Hypothalamus (tissue), 51 donors: ENCODE results near the gene LENG9.

Source experiments
- DNase-seq, 51 donors: peaks; one replicate each; lab custom pipeline; 2025; lab: John Stamatoyannopoulos, UW

LENG9 gene

DNA sequence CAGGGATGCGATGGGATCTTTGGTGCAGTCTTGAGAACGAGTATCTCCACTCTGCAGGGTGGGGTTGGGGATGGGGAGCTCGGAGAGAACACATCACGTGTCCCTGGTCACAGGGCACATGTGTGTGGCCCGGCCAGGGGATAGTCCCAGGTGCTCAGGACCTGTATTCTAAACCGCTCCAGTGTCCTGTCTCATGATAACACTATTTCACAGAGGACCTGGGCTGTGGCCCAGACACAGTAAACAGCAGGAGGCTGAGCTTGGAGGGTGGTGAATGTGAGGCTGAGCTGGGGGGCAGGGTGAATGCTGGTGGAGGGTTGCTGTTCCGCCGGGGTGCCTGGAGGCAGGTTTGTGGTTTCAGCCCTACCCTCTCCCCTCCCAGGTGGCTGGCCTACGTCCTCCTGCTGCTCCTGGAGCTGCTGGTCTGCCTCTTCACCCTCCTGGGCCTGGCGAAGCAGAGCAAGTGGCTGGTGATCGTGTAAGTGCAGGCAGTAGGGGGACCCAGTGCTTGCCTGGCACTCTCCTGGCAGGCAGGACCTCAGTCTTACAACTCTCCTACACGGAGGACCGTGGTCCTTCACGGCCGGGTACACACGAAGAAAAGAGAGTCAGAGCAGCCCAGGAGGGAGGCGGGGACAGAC is 37.2 kb downstream of the LENG9 start:
- DNase-seq, result peak in 14 of 51 donors; percentile 21 to 56 (median 34)

DNA sequence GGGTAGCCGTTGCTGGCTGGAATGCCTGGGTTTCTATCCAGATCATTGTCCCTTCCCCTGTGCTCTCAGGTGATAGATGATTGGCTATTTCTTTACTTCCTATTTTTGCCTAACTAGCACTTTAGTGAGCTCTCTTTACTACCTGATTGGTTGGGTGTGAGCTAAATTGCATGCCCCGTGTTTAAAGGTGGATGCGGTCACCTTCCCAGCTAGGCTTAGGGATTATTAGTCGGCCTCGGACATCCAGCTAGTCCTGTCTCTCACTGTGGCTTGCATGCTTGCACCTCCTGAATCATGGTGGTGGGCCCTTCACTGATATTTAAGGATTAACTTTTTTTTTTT is 38.2 kb downstream of the LENG9 start:
- no peak for DNase-seq

DNA sequence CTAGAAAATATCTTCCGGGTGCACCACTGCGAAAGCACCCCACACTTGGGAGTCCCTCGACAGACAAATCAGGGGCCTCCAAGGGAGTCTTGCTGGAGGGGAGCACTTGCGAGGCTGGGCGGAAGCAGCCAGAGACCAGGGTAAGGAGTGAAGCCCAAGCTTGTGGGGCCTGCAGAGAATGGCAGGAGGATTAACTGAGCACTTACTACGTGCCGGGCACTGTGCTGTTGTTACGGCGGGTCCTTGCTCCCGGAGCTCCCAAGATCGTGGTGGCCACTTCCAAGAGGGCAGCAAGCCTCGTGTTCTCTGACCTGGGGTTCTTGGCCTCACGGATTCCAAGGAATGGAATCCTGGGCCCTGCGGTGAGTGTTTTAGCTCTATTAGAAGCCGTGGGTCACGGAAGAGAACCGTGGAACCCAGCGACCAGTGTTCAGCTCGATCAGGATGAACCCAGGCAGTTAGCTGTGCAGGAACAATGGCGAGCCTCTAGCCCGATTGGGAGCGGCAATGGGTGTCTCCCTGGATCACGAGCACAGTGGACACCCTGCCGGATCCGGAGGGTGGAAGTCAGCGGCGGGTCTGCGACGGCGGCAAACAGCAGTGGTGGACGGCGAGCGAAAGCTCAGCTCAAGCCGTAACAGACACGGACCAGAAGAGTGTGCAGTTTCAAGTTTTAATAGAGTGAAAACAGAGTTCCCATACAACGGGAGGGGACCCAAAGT is 38.8 kb downstream of the LENG9 start:
- DNase-seq, result no peak

DNA sequence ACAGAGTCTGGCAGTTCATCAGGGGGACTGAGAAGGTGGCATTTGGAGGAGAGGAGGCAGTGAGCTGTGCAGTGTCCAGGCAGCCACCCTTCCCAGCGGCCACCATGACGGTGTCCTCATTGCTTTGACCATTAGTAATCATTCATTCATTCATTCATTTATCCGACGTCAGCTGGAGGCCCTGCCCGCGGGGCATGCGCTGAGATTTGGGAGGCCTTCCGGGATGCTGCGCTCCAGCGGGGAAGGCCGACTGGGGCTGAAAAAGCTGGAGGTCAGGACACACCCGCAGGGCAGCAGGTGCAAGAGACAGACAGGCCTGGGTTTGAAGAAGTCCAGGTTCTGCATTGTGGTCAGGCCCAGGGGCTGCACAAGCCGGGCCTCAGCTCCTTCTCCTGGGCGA is 39.4 kb downstream of the LENG9 start:
- no peak for DNase-seq

DNA sequence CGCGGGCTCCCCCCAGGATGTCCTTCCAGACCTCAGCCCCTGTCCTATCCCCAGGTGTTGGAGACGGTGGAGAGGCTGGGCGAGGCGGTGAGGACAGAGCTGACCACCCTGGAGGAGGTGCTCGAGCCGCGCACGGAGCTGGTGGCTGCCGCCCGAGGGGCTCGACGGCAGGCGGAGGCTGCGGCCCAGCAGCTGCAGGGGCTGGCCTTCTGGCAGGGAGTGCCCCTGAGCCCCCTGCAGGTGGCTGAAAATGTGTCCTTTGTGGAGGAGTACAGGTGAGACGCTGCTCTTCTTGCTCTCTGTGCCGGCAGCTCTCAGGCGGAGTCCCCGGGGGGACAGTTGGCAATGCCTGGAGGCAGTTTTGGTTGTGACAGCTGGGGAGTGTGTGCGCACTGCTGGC is 41.4 kb downstream of the LENG9 start:
- no peak for DNase-seq

DNA sequence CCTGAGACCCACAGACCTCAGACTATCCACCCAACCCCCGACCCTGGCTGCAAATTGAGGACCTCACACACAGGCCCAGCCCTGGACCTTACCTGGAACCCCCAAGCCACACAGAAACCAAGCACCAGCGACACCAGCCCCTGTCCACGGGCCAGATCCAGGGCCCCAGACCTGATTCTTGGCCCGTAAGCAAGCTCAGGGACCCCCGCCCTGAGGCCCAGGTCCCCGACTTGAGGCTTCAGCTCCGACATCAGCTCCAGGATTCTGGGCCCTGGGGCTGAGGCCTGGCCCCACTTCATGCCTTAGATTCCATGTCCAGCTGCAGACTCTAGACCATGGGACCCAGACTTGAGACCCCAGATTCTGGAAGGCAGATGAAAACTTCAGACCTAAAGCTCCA is 42.1 kb downstream of the LENG9 start:
- DNase-seq, result no peak

DNA sequence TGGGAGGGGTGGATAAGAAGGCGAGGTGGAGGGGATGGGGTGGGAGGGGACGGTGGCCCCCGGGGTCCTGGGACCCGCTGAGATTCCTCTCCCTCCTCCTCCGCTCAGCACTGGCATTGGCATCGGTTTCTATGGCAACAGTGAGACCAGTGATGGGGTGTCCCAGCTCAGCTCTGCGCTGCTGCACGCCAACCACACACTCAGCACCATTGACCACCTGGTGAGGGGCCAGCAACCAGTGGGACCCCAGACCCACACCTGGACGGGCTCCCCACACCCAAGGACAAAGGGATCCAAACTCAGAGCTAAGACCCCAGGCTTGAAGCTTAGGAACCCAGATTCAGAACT is 42.4 kb downstream of the LENG9 start:
- peak in 6 of 51 donors; percentile 68 to 88 (median 83) for DNase-seq

DNA sequence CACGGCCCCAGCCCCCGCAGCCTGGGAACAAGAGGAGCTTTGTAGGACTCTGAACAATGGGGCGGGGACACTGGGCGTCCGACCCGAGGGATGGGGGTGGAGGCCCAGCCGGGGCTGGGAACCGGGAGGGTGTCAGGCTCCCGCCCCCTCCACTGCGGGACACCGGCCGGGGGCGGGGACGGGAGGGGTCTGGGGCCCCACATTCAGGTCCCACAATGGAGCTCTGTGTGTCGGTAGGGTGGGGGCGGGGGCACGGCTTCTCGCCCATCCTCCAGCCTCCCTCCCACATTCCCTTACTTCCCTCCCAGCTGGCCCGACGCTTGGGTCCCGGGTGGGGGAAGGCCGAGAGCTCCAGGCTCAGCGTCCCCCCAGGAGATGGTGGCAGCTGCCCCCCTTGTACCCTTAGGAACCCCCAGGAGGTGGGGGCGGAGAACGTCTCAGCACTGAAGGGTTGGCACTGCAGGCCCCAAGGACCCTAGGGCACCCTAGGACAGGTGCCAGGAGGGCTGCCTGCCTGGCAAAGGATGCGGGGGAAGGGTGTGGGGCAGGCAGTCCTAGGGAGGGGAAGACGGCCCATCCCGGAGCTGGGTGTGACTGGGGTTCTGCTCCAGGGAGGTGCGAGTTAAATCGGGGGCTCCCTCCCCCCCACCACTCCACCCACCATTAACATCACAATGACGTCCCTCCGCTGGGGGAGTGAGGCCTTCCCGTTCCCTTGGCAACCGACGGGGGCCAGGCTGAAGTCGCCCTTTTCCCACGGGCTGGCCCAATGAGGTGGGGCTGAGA is 43.0 kb downstream of the LENG9 start:
- peak; percentile 74 to 100 (median 96) for DNase-seq

DNA sequence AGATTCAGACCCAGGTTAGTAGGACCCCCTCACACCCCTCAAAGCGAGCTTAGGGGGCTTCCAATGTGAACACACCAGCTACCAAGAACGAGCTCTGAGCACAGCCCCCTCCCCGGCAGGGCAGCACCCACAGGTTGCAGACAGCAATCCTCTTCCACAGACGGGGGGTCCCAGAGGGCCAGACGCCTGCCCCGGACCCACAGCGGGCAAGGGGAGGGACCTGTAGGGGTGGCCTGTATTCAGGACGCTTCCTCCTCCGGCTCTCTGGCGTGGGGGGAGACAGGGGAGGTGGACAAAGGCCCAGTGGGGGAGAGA is 43.6 kb downstream of the LENG9 start:
- DNase-seq, result no peak

DNA sequence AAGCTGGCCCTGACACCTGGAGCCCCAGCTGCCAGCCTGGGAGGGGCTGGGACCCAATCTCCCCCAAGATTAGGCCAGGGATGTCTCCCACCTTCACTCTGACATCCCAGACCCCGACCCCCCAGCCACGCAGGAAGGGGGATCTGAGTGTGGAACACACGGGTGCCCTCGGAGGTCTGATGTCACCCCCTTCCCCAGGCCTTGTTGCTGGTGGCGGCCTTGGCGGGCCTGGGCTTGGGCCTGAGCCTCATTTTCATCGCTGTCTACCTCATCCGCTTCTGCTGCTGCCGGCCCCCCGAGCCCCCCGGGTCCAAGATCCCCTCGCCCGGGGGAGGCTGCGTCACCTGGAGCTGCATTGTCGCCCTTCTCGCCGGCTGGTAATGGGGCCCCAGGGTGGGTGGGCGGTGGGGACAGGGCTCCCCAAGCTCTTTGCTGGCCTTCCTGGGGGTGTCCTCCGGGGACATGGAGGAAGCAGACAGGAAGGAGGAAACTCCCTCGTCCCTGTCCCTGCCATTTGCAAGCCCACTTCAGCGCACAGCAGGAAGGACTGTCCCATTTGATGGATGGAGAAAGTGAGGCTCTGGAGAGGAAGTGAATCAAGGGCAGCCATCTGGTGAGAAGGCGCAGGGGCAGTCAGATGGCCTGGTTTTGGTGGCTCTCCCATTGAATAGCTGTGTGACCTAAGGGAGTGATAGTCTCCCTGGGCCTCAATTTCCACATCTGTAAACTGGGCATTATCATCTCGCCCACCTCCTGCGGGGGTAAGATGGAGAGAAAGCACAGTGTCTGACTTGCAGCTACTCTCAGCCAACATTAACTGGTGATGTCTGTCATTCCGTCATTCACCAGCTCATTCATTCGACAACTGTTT is 44.4 kb downstream of the LENG9 start:
- DNase-seq, result no peak

DNA sequence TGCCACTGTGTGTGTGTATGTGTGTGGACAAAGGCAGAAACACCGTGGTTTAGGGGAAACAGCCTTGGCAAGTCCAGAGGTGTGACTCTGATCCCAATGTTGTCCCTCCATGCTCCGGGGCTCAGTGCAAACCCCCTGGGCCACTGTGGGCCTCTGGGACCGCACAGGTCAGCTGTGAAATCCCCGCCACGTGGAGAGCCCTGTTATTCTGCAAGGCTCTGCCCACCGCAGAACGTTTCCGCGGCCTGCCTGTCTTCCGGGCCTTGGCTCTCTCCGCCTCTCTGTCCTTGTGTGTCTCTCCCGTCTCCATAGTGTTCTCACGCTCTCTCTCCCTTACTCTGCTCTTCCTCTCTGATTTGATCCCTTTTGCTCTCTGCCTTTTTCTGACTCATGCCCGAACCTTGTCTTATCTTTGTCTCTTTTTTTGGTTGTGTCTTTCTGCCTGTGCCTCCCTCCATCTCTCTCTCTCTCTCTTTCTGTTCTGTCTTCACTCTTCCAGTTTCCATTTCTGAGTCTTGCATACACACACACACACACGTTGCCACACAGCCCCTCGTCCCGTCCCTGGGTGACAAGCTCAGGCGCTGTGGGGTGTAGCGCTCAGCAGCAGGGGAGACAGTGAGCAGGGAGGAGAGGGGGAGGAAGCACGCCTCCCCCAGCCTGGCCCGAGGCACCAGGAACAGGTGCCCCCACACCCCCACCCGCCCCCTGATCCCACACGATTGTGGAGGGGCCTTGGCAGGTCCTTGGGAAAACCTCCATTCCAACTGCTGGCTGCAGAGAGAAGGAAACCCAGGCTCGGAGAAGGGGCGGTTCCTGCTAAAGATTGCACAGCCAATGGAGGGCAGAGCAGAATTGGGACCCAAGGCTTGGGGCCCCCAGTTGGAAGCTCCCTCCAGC is 45.3 kb downstream of the LENG9 start:
- peak in 30 of 51 donors; percentile 13 to 89 (median 52) for DNase-seq

DNA sequence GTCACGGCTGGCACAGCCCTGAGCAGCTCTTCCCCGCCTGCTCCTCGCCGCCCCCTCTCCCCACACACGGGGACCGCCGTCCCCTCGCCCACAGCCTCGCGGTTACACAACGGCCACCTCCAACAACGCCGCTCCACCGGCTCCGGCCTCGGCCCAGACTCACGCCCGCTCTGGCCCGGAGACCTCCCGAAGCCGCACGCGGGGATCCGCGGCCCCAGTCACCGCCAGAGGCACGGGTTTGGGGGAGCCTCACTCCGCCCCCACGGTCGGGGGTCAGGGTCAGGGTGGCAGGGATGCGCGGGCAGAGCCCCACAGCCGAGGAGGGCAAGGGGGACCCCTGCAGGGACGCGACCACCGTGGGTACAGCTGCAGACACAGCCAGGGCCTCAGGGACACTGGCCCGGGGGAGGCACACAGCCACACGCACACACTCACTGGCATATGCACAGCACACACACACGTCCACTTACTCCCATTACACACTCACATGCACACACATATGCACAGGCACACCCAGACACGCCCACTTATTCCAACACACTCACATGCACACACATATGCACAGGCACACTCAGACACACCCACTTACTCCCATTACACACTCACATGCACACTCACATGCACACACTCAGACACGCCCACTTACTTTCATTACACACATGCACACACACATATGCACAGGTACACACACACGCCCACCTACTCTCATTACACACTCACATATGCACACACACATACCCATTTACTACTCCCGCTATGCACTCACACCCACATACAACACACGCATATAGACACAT is 46.7 kb downstream of the LENG9 start:
- DNase-seq, result peak in 8 of 51 donors; percentile 23 to 64 (median 34)

DNA sequence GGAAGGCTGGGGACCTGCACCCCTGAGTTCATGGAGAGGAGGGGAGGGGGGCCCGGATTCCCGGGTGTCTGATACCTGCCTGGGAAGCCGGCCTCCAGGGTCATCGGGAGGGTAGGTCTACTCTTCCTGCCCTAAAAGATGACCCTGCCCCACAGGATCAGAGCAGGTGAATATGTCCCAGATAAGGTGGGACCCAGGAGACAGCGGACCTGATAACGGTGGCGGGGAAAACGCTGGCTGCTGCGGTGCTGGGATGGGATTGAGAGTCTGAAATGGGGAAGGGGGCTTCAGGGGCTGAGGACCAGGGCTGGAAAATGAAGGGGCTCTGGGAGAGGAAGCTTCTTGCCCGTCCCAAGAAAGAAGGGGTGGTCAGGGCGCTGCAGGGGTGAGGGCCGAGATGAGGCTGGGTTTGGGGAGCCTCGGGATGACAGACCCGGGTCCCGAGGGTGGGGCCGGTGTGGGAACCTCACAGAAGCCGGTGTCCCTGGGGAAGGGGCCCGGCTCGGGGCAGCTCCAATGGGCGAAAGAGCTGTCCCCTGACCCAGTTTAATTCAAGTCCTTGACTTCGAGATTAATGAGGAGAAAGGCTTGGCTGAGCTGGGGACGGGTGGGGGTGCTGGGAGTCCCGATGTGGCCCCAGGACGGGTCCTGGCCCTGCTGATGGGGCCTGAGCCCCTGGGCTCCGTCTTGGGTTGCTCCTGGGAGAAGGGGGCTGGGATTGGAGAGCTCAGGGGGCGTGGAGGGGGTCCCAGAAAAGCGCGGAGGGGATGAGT is 47.5 kb downstream of the LENG9 start:
- DNase-seq, result peak in 7 of 51 donors; percentile 22 to 64 (median 36)

DNA sequence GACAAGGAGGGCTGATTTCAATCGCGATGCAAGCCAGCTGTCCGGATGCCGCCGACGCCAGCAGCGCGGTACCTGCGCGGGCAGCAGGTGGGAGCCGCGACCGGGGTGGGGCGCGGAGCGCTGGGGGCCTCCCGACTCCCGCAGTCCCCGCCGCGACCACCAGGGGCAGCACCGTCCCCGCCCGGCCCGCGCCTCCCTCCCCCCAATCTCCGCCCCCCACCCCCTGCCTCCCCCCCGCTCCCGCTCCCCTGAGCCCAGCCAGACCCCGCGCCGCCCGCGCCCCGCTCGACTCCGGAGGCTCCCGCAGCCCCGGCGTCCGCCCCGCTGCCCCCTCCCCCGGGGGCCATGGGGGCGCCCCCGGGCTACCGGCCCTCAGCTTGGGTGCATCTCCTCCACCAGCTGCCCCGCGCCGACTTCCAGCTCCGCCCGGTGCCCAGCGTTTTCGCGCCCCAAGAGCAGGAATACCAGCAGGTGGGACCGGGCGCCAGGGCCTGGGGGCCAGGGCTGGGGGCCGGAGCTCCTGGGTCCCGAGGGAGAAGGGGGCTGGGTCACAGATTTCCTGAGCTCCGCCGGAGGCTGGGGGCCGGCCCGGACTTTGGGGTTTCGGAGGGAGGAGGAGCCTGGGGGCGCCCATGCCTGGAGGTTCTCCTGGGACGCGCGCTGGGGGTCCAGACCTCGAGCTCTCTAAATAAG is 48.2 kb downstream of the LENG9 start, which contains the start of gene TTYH1:
TTYH1 (plus strand) TSS at position 257 of the 693 bp plus-strand sequence; CDS start at position 346, 89 bp downstream.
- peak in 42 of 51 donors; percentile 22 to 82 (median 52) for DNase-seq

DNA sequence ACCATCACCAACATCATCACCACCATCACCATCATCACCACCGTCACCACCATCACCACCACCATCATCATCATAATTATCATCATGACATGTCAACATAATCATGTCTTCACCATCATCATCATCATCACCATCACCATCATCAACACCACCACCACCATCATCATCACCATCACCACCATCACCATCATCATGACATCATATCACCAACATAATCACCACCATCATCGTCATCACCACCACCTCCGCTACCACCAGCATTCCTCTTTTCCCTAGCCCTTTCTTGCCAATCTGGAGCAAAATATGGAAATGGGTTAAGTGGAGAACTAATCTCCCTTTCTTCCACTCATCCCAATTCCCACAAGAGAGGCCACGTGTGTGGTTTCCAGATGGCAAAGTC is 49.4 kb downstream of the LENG9 start:
- no peak for DNase-seq

DNA sequence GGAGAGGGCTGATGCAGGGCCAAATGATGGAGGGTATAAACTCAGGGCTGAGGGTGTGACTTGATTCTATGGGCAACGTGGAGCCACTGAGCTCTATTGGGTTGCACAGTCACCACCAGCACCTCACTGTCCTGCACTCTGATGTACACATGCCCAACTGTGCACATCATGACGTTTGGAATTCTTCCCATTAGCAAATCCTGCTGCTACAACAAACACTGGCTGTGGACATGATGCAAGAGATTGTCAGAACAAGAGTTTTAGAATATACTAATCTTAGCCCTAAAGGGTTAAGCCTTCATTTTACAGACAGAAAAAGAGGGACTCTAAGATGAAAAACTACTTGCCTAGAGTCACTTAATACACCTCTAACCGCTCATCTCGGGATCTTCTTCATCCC is 50.7 kb downstream of the LENG9 start:
- no peak for DNase-seq
